ENCODE results near the gene ATG2B.

- TF ChIP-seq CTCF (IDR thresholded peaks at IDR 0.05) (no peak), POLR2A (IDR thresholded peaks at IDR 0.05) (no peak)
Observed at GRCh38 chr14:96249029-96249428, 114.1 kb downstream of the ATG2B start.
